HEK293 (cell line): Measurements from ENCODE around the gene EBI3.

Experiments
- CTCF ChIA-PET: fragments of 350-600 bp; formaldehyde crosslinking; extraction: SDS; loops from one replicate; lab custom pipeline; 2021; ENCODE audit warnings: antibody characterized with exemption; lab: Yijun Ruan, JAX
- POLR2A ChIA-PET: fragments of 300-600 bp; formaldehyde crosslinking; extraction: SDS; loops from one replicate; lab custom pipeline; 2020; ENCODE audit warnings: antibody characterized with exemption, inconsistent platforms; lab: Yijun Ruan, JAX
- H3K27ac ChIP-seq: fragments of 200-500 bp; sonication (Bioruptor generic); 2 replicates; pipeline ENCODE4 v1.5.1; 2014; ENCODE audit warnings: low read depth, low read length, control low read depth, inconsistent platforms; ENCODE audit errors: extremely low read depth
- H3K36me3 ChIP-seq, 2 experiments: fragments of 200-500 bp in 1 of 2; sonication (Bioruptor generic) in 1 of 2; 1 replicate in 1 of 2; 2 replicates in 1 of 2; pipeline ENCODE4 v1.5.1; 2014 to 2017; ENCODE audit warnings: inconsistent platforms in 2 of 2, low read length in 2 of 2; ENCODE audit not compliant: control insufficient read depth in 2 of 2, insufficient read depth in 1 of 2
- H3K4me1 ChIP-seq: fragments of 200-500 bp; sonication (Bioruptor generic); 2 replicates; pipeline ENCODE4 v1.5.1; 2014; ENCODE audit warnings: mild to moderate bottlenecking, low read length, inconsistent platforms; ENCODE audit not compliant: control insufficient read depth, insufficient read depth
- H3K4me3 ChIP-seq: 2 replicates; pipeline ENCODE4 v1.5.1; 2011; ENCODE audit warnings: low read depth, mild to moderate bottlenecking, control low read depth, low read length, moderate library complexity
- H3K9me3 ChIP-seq: fragments of 200-500 bp; sonication (Bioruptor generic); 2 replicates; pipeline ENCODE4 v1.5.1; 2014; ENCODE audit warnings: low read depth, low read length, inconsistent platforms; ENCODE audit not compliant: control insufficient read depth, insufficient read depth
- ATF2 ChIP-seq: fragments of 450-650 bp; formaldehyde crosslinking; IDR thresholded peaks from 2 replicates; pipeline ENCODE4 v1.5.1; 2016; ENCODE audit warnings: missing biosample characterization, missing genetic modification characterization, low read depth
- GLIS2 ChIP-seq: fragments of 450-650 bp; formaldehyde crosslinking; IDR thresholded peaks from 2 replicates; pipeline ENCODE4 v1.5.1; 2016; ENCODE audit warnings: missing biosample characterization, missing genetic modification characterization
- HOXC10 ChIP-seq: sonication (generic); formaldehyde crosslinking; IDR thresholded peaks from 2 replicates; pipeline ENCODE4 v1.8.1; 2023; ENCODE audit warnings: mild to moderate bottlenecking, missing genetic modification reagents
- HOXD13 ChIP-seq: sonication (generic); formaldehyde crosslinking; IDR thresholded peaks from 2 replicates; pipeline ENCODE4 v1.8.0; 2022; ENCODE audit warnings: missing genetic modification reagents, borderline replicate concordance
- SCRT1 ChIP-seq: fragments of 450-650 bp; formaldehyde crosslinking; IDR thresholded peaks from 2 replicates; pipeline ENCODE4 v1.5.1; 2016; ENCODE audit warnings: missing biosample characterization, missing genetic modification characterization, borderline replicate concordance
- ZBTB7A ChIP-seq: fragments of 450-650 bp; formaldehyde crosslinking; IDR thresholded peaks from 2 replicates; pipeline ENCODE4 v1.5.1; 2016; ENCODE audit warnings: low read depth, missing biosample characterization, missing genetic modification characterization
- ZNF114 ChIP-seq: fragments of 450-650 bp; formaldehyde crosslinking; IDR thresholded peaks from 2 replicates; pipeline ENCODE4 v1.5.0; 2017; ENCODE audit warnings: missing biosample characterization, missing genetic modification characterization
- ZNF132 ChIP-seq: fragments of 450-650 bp; formaldehyde crosslinking; IDR thresholded peaks from 2 replicates; pipeline ENCODE4 v1.5.1; 2017; ENCODE audit warnings: missing biosample characterization, missing genetic modification characterization, borderline replicate concordance
- ZNF138 ChIP-seq: fragments of 450-650 bp; formaldehyde crosslinking; IDR thresholded peaks from 2 replicates; pipeline ENCODE4 v1.5.1; 2016; ENCODE audit warnings: missing biosample characterization, missing genetic modification characterization, borderline replicate concordance
- ZNF19 ChIP-seq: fragments of 450-650 bp; formaldehyde crosslinking; IDR thresholded peaks from 2 replicates; pipeline ENCODE4; 2016; ENCODE audit warnings: missing biosample characterization, missing genetic modification characterization, low read depth
- ZNF223 ChIP-seq: fragments of 450-650 bp; formaldehyde crosslinking; IDR thresholded peaks from 2 replicates; pipeline ENCODE4 v1.5.1; 2016; ENCODE audit warnings: missing biosample characterization, missing genetic modification characterization
- ZNF24 ChIP-seq: fragments of 450-650 bp; formaldehyde crosslinking; IDR thresholded peaks from 2 replicates; pipeline ENCODE4 v1.5.1; 2016; ENCODE audit warnings: missing biosample characterization, missing genetic modification characterization
- ZNF292 ChIP-seq: fragments of 450-650 bp; formaldehyde crosslinking; IDR thresholded peaks from 2 replicates; pipeline ENCODE4 v1.5.1; 2016; ENCODE audit warnings: low read depth, missing biosample characterization, missing genetic modification characterization, borderline replicate concordance
- ZNF416 ChIP-seq: fragments of 450-650 bp; formaldehyde crosslinking; IDR thresholded peaks from 2 replicates; pipeline ENCODE4 v1.5.1; 2016; ENCODE audit warnings: missing biosample characterization, missing genetic modification characterization
- ZNF423 ChIP-seq: fragments of 450-650 bp; formaldehyde crosslinking; IDR thresholded peaks from 2 replicates; pipeline ENCODE4 v1.5.1; 2016; ENCODE audit warnings: missing biosample characterization, missing genetic modification characterization
- ZNF654 ChIP-seq: fragments of 450-650 bp; formaldehyde crosslinking; IDR thresholded peaks from 2 replicates; pipeline ENCODE4 v1.5.1; 2016; ENCODE audit warnings: low read depth, missing biosample characterization, missing genetic modification characterization
- ZNF791 ChIP-seq: fragments of 450-650 bp; formaldehyde crosslinking; IDR thresholded peaks from 2 replicates; pipeline ENCODE4 v1.5.1; 2016; ENCODE audit warnings: missing biosample characterization, missing genetic modification characterization
- TF ChIP-seq, protein P1 (sequence below): fragments of 450-650 bp; formaldehyde crosslinking; IDR thresholded peaks from 2 replicates; pipeline ENCODE4 v1.5.1; 2016; ENCODE audit warnings: missing biosample characterization, missing genetic modification characterization
- TF ChIP-seq, protein P2 (sequence below): fragments of 450-650 bp; formaldehyde crosslinking; conservative IDR thresholded peaks from 2 replicates; pipeline ENCODE4 v1.5.1; 2016; ENCODE audit warnings: low read depth, missing biosample characterization, missing genetic modification characterization
- TF ChIP-seq, protein P3 (sequence below): fragments of 450-650 bp; formaldehyde crosslinking; IDR thresholded peaks from 2 replicates; pipeline ENCODE4 v1.5.1; 2017; ENCODE audit warnings: missing biosample characterization, missing genetic modification characterization

EBI3 gene

GRCh38 chr19:4215807-4216206 lies 13.5 kb upstream of the EBI3 start:
- Histone ChIP-seq H3K4me1 (no peaks in the 10 kb centered on the region), H3K4me3 (no peak overlapping the region), H3K27ac (no peak overlapping the region), H3K9me3 (no peaks in the 10 kb centered on the region), H3K36me3 (no peaks in the 10 kb centered on the region)
- ChIA-PET POLR2A (no interaction called here), CTCF (interaction anchor here (0.6 kb wide), 1 partner anchor 228 kb away, joined by 6 read pairs; no protein-coding TSS in a partner anchor)
- TF ChIP-seq ZNF292 (tag by site-specific recombination) = no peak
- no peak for TF ChIP-seq ZNF132 (tag by site-specific recombination)
- TF ChIP-seq HOXC10 (CRISPR knock-in tag) = no peak
- TF ChIP-seq ZNF114 (tag by site-specific recombination) = no peak
- no peak for TF ChIP-seq ZNF24 (tag by site-specific recombination)
- TF ChIP-seq, protein P1, sequence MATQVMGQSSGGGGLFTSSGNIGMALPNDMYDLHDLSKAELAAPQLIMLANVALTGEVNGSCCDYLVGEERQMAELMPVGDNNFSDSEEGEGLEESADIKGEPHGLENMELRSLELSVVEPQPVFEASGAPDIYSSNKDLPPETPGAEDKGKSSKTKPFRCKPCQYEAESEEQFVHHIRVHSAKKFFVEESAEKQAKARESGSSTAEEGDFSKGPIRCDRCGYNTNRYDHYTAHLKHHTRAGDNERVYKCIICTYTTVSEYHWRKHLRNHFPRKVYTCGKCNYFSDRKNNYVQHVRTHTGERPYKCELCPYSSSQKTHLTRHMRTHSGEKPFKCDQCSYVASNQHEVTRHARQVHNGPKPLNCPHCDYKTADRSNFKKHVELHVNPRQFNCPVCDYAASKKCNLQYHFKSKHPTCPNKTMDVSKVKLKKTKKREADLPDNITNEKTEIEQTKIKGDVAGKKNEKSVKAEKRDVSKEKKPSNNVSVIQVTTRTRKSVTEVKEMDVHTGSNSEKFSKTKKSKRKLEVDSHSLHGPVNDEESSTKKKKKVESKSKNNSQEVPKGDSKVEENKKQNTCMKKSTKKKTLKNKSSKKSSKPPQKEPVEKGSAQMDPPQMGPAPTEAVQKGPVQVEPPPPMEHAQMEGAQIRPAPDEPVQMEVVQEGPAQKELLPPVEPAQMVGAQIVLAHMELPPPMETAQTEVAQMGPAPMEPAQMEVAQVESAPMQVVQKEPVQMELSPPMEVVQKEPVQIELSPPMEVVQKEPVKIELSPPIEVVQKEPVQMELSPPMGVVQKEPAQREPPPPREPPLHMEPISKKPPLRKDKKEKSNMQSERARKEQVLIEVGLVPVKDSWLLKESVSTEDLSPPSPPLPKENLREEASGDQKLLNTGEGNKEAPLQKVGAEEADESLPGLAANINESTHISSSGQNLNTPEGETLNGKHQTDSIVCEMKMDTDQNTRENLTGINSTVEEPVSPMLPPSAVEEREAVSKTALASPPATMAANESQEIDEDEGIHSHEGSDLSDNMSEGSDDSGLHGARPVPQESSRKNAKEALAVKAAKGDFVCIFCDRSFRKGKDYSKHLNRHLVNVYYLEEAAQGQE (tag by site-specific recombination) = no peak
- TF ChIP-seq, protein P2, sequence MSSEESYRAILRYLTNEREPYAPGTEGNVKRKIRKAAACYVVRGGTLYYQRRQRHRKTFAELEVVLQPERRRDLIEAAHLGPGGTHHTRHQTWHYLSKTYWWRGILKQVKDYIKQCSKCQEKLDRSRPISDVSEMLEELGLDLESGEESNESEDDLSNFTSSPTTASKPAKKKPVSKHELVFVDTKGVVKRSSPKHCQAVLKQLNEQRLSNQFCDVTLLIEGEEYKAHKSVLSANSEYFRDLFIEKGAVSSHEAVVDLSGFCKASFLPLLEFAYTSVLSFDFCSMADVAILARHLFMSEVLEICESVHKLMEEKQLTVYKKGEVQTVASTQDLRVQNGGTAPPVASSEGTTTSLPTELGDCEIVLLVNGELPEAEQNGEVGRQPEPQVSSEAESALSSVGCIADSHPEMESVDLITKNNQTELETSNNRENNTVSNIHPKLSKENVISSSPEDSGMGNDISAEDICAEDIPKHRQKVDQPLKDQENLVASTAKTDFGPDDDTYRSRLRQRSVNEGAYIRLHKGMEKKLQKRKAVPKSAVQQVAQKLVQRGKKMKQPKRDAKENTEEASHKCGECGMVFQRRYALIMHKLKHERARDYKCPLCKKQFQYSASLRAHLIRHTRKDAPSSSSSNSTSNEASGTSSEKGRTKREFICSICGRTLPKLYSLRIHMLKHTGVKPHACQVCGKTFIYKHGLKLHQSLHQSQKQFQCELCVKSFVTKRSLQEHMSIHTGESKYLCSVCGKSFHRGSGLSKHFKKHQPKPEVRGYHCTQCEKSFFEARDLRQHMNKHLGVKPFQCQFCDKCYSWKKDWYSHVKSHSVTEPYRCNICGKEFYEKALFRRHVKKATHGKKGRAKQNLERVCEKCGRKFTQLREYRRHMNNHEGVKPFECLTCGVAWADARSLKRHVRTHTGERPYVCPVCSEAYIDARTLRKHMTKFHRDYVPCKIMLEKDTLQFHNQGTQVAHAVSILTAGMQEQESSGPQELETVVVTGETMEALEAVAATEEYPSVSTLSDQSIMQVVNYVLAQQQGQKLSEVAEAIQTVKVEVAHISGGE (tag by site-specific recombination) = no peak
- no peak for TF ChIP-seq ZNF19 (tag by site-specific recombination)
- TF ChIP-seq ZNF223 (tag by site-specific recombination) = no peak
- TF ChIP-seq GLIS2 = no peak
- TF ChIP-seq ZBTB7A (tag by site-specific recombination) = no peak
- TF ChIP-seq ZNF791 (tag by site-specific recombination) = no peak
- no peak for TF ChIP-seq ZNF138 (tag by site-specific recombination)
- TF ChIP-seq ZNF654 (tag by site-specific recombination) = no peak
- no peak for TF ChIP-seq ZNF416 (tag by site-specific recombination)
- no peak for TF ChIP-seq HOXD13 (CRISPR knock-in tag)
- TF ChIP-seq, protein P3, sequence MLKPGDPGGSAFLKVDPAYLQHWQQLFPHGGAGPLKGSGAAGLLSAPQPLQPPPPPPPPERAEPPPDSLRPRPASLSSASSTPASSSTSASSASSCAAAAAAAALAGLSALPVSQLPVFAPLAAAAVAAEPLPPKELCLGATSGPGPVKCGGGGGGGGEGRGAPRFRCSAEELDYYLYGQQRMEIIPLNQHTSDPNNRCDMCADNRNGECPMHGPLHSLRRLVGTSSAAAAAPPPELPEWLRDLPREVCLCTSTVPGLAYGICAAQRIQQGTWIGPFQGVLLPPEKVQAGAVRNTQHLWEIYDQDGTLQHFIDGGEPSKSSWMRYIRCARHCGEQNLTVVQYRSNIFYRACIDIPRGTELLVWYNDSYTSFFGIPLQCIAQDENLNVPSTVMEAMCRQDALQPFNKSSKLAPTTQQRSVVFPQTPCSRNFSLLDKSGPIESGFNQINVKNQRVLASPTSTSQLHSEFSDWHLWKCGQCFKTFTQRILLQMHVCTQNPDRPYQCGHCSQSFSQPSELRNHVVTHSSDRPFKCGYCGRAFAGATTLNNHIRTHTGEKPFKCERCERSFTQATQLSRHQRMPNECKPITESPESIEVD (tag by site-specific recombination) = no peak
- no peak for TF ChIP-seq SCRT1 (tag by site-specific recombination)
- TF ChIP-seq ZNF423 = no peak
- no peak for TF ChIP-seq ATF2 (tag by site-specific recombination)
